Ramos (cell line): Measurements from ENCODE around the gene STX4.
"Not testable (repeated sequence)": the region's sequence is repeated elsewhere in the genome, so short reads cannot be mapped to it uniquely, and the experiment has no call there.

Source experiments
- in situ Hi-C: fragments of 300-500 bp; cut with MboI; formaldehyde crosslinking; loops from one replicate; pipeline ENCODE4 v1.14.3; 2022; ENCODE audit warnings: low sequenced_read_pairs; ENCODE audit not compliant: unreplicated experiment

STX4 gene

DNA sequence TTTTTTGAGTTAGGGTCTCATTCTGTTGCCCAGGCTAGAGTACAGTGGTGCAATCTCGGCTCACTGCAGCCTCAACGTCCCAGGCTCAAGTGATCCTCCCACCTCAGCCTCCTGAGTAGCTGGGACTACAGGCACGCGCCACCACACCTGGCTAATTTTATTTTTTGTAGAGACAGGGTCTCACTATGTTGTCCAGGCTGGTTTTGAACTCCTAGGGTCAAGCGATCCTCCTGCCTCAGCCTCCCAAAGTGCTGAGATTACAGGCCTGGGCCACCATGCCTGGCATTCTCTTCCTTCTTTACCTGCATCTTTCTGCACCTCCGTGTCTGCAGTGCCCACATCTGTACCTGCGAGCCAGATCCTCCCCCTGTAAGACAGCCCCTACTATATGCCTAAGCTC, 21.5 kb upstream of the STX4 start:
- in situ Hi-C loops = not testable (repeated sequence)

DNA sequence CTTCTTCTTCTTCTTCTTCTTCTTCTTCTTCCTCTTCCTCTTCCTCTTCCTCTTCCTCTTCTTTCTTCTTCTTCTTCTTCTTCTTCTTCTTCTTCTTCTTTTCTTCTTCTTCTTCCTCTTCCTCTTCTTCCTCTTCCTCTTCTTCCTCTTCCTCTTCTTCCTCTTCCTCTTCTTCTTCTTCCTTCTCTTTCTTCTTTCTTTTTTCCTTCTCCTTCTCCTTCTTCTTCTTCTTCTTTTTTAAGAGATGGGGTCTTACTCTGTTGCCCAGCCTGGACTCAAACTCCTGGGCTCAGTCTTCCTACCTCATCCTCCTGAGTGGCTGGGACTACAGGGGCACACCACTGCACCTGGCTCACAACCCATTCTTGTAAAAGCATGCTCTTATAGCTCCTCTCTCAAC, 20.1 kb upstream of the STX4 start:
- in situ Hi-C loops = not testable (repeated sequence)

DNA sequence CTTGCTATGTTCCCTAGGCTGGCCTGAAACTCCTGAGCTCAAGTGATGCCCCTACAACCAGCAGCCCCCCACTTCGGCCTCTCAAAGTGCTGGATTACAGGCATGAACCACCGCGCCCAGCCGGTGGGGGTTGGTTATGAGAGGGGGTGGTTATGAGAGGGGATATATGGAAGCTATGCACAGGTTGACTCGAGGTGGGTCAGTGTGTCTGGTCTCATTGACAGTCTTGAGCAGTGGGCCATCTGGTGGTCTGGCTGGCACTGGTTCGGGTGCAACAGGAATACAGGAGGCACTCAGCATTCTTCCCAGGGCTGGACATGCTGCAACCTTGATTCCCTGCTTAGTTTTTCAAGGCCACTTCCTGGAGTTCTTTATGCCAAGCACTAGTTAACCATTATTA, 17.3 kb upstream of the STX4 start:
- in situ Hi-C loops = no loop called here

DNA sequence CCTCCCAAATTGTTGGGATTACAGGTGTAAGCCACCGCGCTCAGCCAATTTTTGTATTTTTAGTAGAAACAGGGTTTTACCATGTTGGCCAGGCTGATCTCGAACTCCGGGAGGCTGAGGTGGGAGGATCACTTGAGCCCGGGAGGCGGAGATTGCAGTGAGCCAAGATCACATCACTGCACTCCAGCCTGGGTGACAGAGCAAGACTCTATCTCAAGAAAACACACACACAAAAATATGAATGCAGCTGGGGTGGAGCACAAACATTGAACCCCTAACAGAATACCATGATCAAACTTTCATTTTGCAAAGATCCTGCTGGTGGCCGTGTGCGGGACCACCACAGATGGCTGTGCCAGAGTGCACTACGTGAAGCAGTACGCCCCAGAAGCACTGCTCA, 15.6 kb upstream of the STX4 start:
- in situ Hi-C loops = not testable (repeated sequence)

DNA sequence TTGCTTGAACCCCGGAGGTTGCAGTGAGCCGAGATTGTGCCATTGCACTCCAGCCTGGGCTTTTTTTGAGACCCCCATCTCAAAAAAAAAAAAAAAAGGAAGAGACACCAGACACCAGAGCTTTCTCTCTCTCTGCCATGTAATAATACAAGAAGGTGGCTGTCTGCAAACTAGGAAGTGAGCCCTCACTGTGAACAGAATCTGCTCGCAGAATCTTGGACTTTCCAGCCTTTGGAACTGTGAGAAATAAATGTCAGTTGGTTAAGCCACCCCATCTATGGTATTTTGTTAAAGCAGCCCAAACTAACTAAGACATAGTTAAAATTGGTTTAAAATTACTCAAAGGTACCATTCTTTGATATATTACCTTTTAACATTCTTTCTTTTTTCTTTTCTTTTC, 12.8 kb upstream of the STX4 start:
- in situ Hi-C loops = no loop called here

DNA sequence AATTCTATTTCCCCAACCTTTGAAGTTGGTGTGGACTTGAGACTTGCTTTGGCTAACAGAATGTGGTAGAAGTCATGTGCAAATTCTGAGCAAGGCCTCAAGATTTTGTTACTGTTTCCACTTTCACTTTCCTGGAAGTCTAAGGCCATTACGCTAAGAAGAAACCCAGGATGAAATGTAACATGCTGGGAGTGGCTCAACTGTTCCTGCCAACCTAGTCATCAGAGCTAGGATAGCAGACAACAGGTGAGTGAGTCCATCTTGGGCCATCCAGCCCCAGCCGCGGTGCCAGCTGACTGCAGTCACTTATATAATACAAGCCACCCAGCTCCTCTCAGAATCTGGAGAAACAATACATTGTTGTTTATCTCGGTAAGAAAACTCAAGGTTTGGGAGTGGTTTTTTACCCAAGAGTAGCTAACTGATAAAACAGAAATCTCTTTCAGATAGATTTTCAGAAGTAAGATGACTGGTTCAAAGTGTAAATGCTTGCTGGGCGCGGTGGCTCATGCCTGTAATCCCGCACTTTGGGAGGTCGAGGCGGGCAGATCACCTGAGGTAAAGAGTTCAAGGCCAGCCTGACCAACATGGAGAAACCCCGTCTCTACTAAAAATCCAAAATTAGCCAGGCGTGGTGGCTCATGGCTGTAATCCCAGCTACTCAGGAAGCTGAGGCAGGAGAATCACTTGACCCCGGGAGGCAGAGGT, 10.7 kb upstream of the STX4 start:
- in situ Hi-C loops = no loop called here

DNA sequence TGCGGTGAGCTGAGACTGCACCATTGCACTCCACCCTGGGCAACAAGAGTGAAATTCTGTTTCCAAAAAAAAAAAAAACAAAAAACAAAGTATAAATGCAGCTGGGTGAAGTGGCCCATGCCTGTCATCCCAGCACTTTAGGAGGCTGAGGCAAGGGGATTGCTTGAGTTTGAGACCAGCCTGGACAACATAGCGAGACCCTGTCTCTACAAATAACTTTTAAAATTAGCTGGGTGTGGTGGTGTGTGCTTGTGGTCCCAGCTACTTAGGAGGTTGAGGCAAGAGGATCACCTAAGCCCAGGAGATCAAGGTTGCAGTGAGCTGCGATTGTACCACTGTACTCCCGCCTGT, 10.1 kb upstream of the STX4 start:
- in situ Hi-C loops = no loop called here

DNA sequence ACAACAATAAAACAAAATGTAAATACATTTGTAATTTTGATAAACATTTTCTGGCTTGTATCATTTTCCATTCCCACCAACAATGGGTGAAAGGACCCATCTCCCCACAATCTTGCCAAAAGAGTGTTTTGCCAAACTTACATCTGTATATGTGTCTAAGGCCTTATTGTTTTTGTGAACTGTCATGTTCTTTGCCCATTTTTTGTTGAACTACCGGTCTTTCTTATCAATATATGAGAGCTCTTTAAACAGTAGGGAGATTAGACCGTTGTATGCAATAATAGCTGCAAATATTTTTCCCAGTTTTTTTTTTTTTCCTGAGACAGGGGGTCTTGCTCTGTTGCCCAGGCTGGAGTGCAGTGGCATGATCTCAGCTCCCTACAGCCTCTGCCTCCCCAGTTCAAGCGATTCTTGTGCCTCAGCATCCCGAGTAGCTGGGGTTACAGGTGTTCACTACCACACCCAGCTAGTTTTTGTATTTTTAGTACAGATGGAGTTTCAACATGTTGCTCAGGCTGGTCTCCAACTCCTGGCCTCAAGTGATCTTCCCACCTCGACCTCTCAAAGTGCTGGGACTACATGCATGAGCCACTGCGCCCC, 9.6 kb upstream of the STX4 start:
- in situ Hi-C loops = no loop called here

DNA sequence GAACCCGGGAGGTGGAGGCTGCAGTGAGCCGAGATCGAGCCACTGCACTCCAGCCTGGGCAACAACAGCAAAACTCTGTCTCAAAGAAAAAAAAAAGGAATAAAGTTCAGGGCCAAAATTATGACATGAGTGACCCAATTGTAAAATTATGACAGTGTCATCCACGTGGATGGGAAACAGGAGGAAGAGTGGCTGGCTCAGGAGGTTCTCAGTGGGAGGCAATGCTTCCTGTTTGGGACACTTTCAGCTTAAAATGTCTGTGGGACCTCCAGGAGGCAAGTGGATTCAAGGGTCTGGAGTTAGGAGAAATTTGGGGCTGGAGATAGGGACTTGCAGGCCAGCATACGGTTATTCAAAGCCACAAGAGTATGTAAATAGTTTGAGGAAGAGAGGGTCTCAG, 8.0 kb upstream of the STX4 start:
- in situ Hi-C loops = no loop called here

DNA sequence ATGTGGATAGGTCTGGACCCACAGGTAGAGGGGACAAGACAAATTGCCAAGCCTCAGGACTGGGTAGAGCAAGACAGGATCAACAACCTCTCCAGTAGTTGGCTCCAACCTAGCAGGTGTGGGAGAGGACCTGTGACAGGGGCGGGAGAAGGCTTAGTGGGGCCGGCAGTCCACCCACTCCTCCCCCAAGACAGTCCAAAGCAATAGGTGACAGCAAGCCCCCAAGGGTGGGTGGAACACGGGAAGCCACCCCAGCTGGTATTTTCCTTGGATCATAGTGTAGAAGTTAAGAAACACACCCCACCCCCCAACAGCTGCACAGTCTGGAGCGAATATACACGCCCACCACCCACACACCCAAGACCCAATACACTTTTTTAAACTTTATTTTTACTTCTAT, 4.1 kb upstream of the STX4 start:
- in situ Hi-C loops = no loop called here

DNA sequence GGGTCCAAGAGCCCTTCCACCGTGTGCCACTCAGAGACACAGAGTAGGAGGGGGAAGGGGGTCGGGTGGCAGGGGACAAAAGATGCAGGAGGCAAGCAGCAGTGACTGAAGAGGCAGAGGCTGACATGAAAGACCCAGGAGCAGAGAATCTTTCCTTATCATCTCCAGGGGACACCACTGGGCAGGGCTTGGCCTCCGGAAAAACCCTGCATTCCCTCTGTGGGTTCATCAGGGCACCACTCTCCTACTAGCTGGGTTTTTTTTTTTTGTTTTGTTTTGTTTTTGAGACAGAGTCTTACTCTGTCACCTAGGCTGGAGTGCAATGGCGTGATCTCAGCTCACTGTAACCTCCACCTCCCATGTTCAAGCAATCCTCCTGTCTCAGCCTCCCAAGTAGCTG, 2.1 kb upstream of the STX4 start:
- in situ Hi-C loops = no loop called here

DNA sequence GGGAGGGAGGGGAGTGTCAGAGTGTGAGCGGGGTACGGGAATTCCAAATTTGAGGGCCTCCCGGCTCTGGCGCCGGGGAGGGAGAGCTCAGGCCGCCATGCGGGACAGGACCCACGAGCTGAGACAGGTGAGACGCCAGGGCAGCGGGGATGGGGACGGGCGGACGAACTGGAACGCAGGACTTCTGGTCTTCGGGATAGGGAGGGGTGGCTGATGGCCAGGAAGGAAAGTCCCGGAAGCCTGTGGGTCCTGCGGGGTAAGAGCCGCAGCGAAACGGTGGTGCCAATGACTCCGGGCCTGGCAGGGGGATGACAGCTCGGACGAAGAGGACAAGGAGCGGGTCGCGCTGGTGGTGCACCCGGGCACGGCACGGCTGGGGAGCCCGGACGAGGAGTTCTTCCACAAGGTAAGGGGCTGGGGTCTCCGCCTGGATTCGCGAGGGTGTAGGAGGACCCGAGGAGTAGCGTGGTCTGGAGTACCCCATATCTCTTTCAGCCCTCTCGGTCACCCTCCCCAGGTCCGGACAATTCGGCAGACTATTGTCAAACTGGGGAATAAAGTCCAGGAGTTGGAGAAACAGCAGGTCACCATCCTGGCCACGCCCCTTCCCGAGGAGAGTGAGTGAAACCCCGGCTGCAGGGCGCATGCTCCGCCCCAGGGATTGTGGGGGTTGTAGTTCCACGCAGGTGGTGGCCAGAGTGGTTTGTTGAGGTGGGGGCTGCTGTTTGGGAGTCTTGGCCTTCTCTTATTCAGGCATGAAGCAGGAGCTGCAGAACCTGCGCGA, 543 bp downstream of the STX4 start:
- in situ Hi-C loops = no loop called here

DNA sequence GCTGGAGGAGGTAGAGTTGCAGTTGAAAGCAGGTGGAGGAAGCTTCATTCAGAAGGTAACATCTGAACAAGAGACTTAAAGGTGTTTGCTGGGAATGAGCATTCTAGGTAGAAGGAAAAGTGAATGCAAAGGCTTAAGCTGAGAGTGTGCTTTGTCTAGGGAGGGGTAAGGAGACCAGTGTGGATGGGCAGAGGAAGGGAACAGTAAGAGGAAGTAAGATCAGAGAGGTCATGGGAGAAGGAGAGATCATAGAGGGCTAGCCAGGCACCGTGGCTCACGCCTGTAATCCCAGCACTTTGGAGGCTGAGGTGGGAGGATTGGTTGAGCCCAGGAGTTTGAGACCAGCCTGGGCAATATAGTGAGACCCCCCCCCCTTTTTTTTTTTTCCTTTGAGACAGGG, 3.3 kb downstream of the STX4 start:
- in situ Hi-C loops = no loop called here

DNA sequence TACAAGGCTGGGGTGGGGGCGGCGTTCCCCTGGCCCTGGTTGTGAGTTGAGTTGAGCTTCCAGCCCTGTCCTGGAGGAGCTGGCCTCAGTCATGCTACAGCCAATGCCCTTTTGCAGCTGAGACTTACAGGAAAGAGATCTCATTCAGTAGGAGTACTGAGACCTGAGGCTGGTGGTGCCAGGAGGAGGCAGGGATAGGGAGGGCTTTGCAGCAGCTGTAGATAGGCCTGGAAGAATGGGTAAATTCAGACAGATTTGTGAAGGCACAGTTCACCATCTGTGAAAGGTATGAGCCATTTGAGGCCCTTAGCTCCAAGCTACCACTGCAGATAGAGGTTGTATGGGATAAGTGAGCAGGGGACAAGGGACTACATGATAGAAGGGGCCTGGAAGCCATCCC, 5.6 kb downstream of the STX4 start:
- in situ Hi-C loops = no loop called here

DNA sequence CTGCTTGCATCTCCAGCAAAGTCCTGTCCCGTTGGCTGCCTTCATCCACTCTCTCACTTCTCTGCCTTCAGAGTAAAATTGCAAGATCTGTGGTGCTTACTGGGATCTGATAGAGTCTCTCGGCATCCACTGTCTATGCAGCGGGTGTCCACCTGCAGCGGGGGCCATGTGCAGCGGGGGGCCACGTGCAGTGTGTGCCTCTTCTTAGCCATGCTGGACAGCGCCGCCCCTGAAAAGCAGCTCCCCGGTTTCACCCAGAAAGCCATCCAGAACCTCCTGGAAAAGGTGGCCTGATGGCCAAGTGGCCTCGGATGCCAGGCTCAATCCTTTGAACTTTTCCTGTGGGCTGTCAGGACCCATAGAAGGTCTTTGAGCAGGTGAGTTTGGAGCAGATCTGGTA, 9.5 kb downstream of the STX4 start:
- in situ Hi-C loops = no loop called here

DNA sequence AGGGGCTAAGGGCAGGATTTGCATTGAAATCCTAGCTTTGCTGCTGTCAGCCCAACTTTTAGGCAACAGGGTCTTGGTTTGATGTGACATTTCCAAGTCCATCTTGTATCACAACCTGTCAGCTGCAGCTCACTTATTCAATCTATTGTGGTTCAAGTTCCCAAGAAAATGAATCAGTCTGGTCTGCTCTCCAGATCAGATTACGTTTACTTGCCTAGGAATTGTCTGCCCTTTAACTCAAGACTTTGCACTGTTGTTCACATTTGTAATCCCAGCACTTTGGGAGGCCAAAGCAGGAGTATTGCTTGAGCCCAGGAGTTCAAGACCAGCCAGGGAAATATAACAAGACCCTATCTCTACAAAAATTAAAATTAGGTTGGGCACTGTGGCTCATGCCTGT, 10.0 kb downstream of the STX4 start:
- in situ Hi-C loops = no loop called here

DNA sequence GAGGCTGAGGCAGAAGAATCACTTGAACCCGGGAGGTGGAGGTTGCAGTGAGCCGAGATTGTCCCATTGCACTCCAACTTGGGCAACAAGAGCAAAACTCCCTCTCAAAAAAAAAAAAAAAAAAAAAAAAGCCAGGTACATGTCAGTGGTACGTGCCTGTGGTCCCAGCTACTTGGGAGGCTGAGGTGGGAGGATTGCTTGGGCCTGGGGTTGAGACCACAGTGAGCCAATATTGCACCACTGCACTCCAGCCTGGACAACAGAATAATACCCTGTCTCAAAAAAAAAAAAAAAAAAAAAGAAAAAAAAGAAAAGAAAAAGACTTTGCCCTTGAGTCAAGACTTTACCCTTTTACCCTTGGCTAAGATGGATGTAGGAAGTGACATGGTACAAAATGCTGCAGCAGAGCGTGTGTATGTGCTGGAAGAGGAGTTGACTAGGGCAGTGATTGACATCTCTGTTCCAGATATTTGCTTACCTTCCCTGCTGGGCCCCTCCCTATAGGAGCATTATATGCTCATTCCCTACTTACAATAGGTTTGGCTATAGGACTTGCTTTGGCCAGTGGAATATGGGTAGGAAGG, 10.6 kb downstream of the STX4 start:
- in situ Hi-C loops = no loop called here

DNA sequence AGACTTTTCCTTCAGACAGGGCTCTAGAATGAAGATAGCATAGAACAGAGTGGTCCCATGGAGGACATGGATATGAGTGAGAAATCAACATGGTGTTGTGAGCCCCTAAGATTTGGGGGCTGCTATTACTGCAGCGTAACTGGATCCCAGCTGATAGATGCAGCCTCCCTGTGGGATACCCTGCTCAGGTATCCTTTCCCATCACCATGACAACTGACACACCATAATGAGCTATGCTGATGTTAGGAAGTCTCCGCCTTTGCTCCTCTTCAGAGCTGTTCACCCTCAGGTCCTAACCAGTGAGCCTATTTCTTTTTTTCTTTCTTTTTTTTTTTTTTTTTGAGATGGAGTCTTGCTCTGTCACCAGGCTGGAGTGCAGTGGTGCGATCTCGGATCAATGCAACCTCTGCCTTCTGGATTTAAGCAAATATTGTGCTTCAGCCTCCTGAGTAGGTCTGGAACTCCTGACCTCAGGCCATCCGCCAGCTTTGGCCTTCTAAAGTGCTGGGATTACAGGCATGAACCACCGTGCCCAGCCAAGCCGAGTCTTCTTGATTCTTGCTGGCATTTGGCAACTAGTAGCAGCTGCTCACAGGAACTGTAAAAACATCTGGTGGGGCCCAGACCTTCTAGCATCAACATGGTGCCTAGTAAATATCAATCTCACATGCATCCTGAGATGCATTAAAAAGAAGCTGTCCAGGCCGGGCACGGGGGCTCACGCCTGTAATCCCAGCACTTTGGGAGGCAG, 17.1 kb downstream of the STX4 start:
- in situ Hi-C loops = no loop called here

DNA sequence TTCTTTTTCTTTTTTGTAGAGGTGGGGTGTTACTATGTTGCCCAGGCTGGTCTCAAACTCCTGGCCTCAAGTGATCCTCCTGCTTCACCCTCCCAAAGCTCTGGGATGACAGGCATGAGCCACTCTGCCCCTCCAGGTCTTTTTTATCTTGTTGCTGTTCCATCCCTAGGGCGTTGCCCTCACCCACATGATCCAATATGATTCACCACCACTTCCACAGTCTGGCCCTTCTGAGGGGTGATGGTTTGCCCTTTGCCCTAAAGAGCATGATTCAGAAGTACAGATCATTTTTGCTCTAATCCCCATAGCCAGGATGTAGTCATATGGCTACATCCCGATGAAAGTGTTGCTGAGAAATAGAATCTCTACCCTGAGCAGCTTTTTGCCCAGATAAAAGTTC, 18.8 kb downstream of the STX4 start:
- in situ Hi-C loops = no loop called here

DNA sequence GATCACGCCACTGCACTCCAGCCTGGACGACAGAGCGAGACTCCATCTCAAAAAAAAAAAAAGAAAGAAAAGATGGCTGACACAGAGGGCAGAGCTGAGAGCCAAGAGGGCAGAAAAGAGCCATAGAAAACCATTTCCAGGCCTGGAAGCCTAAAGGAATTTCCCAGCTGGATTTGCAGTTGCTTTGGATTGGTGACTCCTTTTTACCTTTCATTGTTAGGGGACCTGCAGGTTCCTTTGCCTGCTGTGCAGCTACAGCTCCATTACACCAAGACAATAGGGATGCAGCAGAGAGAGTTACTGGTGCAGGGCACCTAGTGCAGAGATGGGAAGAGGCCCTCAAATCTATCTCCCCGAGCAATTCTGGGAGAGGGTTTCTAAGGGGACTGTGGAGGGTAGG, 22.3 kb downstream of the STX4 start:
- in situ Hi-C loops = no loop called here
